GM19240 (cell line): Measurements from ENCODE around the gene HNRNPUL2.
A peak's percentile ranks its signal among the peaks of the same experiment; 100 is the strongest.

ENCODE experiments used
- DNase-seq: peaks from one replicate; pipeline ENCODE4 v3.0.0; 2011; ENCODE audit warnings: low spot score; ENCODE audit not compliant: insufficient read length

Gene HNRNPUL2

DNA sequence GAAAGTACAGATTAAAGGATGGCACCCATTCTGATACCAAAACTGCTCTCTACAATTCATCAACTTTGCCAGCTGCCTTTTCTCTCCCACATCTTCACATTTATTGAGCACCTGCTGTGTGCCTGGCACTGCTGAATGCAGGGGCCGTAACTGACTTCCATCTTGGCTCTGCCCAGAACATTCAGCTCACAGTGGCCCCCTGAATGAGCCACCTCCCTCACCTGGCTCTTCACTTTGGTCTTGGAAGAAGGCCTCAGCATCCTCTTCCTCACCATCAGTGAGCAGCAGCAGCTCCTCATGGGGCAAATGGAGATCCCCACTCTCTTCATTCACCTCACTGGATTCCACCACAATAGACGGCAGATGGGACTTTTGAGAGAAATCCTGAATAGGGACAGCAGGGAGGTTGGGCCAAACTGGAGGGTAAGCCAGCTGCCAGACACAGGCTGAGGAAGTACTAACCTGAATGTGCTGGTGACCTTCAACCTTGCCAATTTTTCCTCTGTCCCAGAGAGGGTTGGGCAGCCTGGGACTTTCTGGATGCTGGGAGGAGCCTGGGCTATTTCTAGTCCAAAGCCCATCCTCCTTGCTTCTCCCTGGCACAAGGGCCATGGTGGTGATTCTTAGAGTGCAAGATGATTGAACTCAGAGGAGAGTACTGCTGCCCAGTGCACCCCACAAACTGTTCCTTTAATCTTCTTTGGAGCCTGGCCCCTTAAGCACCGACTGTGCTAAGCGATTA is 57.7 kb downstream of the HNRNPUL2 start:
- DNase-seq: no peak

DNA sequence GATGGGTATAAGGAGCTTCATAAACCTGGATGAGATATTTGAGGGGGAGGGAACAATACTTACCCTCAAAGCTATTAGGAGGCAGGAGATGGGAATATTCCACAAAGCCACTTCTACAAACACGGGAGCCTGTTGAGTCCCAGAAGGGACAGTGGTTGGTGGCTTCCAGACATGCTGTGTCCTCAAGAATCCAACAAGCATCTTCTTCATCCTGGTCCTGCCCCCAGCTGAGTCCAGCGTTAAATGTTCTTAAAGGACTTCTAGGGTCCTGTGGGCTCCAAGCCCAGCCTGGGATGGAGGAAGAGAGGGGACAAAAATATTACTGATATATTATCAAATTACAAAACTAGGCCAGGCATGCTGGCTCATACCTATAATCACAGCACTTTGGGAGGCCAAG is 59.8 kb downstream of the HNRNPUL2 start:
- no peak for DNase-seq

DNA sequence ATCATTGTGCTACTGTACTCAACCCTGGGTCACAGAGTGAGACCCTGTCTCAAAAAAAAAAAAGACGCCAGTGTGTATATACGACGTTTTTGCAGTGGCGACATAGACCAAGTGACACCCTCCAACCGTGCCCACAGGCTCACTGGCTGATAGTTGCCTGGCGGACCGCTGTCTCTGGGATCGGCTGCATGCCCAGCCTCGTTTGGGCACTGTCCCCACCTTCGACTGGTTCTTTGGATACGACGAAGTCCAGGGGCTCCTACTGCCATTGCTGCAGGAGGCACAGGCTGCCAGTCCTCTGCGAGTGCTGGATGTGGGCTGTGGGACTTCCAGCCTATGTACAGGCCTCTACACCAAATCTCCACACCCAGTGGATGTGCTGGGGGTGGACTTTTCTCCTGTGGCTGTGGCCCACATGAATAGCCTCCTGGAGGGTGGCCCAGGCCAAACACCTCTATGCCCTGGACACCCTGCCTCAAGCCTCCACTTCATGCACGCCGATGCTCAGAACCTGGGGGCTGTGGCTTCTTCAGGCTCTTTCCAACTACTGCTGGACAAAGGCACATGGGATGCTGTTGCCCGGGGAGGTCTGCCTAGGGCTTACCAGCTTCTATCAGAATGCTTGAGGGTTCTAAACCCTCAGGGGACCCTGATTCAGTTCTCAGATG is 60.9 kb downstream of the HNRNPUL2 start:
- no peak for DNase-seq

DNA sequence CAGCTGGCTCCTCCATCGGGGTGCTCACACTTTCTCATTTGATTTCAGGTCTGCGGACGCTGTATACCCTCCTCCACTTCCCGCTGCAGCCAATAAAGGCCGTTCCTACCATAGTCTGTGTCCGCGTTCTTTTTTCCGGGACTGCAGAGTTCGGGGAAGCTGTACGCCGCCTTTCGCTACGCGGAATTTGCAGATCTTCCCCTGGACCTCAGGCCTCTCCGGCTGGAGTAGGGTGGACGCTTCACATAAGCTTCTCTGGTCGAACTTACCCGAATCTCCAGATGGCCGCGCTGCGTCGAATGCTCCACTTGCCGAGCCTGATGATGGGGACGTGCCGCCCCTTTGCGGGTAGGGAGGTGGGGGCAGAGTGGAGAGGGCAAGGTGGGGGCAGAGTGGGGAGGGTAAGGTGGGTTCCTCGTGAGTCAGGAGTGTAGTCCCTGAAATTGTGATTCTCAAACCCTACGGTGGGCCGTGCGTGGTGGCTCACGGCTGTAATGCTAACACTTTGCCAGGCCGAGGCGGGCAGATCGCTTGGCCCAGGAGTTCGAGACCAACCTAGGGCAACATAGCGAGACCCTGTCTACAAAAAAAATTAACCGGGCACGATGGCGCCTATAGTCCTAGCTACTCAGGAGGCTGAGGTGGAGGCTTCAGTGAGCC is 61.5 kb downstream of the HNRNPUL2 start:
- no peak for DNase-seq

DNA sequence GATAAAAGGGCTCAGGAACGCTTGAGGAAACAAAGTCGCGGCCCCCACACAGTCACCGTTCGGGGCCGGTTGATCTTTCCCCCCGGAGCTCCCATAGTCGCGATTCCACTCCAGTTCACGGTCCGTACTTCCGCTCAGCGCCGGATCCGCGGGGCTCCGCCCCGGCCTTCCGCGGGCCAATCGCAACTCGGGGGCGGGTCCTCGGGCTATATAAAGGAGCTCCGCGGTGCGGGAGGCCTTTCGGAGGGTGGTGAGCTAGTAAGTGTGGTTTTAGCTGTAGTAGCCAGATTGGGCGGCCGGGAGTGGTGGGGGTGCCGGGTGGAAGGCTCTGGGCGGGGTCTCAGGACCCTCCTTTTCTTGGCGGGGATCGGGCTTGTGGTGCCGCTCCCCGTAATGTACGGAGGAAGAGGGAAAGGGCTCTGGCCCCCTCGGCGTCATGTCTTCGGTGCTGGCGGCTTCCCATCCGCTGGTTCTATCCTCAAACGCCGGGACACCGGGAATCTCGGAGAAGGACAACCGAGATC is 62.1 kb downstream of the HNRNPUL2 start, which contains the start of the genes C11orf98 and CSKMT:
TSS of gene C11orf98 (minus strand) at position 136 of the 524 bp plus-strand sequence. CDS start at position 95, 41 bp downstream.
TSS of gene CSKMT (plus strand) at position 238 of the 524 bp plus-strand sequence. CDS start 568 bp downstream, outside the sequence.
- peak; percentile 88 for DNase-seq

DNA sequence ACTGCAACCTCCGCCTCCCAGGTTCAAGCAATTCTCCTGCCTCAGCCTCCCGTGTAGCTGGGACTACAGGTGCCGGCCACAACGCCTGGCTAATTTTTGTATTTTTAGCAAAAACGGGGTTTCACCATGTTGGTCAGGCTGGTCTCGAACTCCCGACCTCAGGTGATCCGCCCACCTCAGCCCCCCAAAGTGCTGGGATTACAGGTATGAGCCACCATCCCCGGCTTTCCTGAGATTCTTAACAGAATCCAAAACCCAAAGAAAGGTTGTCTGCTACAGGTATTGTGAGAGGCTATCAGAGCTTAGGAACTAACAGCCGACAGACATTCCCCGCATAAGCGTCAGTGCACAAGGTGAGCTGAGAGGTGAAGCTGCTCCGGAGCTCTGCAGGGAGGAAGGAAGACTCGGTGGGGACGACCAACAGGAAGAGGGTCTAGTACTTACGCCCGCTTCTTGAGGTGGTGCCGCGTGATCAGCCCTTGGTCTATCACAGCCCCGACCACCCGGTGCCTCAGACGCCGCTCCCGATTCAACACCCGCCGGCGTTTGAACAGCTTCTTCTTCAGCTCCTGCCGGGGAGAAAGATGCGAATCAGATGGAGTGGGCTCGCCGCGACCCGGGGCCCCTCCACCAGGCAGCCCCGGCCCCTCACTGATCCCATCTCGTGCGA is 62.7 kb downstream of the HNRNPUL2 start:
- DNase-seq: peak; percentile 33
